HepG2 (cell line): ENCODE results near the gene CFAP45.

ENCODE experiments used
- CAMTA2 ChIP-seq: sonication (generic); formaldehyde crosslinking; IDR thresholded peaks from 2 replicates; pipeline ENCODE4 v1.4.0; 2020; ENCODE audit warnings: mild to moderate bottlenecking, missing genetic modification reagents, borderline replicate concordance
- CTCF ChIP-seq: sonication (generic); formaldehyde crosslinking; IDR thresholded peaks from 2 replicates; pipeline ENCODE4 v1.5.0; 2020; ENCODE audit warnings: mild to moderate bottlenecking, missing genetic modification reagents, moderate library complexity
- EZH2 ChIP-seq: conservative IDR thresholded peaks from 2 replicates; pipeline ENCODE4 v1.6.1; 2012; ENCODE audit warnings: mild to moderate bottlenecking, low read depth, low read length, moderate library complexity
- HMG20A ChIP-seq: IDR thresholded peaks from 2 replicates; pipeline ENCODE4 v1.6.1; 2016; ENCODE audit warnings: borderline replicate concordance
- HOXA3 ChIP-seq: sonication (generic); formaldehyde crosslinking; IDR thresholded peaks from 2 replicates; pipeline ENCODE4 v1.5.0; 2020; ENCODE audit warnings: missing genetic modification reagents
- MEF2D ChIP-seq: sonication (generic); formaldehyde crosslinking; IDR thresholded peaks from 2 replicates; pipeline ENCODE4 v1.5.1; 2020; ENCODE audit warnings: mild to moderate bottlenecking, missing genetic modification reagents
- MXI1 ChIP-seq: IDR thresholded peaks from 3 replicates; pipeline ENCODE4 v1.6.1; 2012; ENCODE audit warnings: low read depth, low read length, inconsistent platforms, borderline replicate concordance
- PAWR ChIP-seq: sonication (generic); formaldehyde crosslinking; IDR thresholded peaks from 2 replicates; pipeline ENCODE4 v1.4.0; 2020; ENCODE audit warnings: missing genetic modification reagents, mild to moderate bottlenecking, borderline replicate concordance
- REST ChIP-seq, 2 experiments: IDR thresholded peaks; 2 replicates each; pipeline ENCODE4 v1.6.1; 2011 to 2012; ENCODE audit warnings: low read length in 2 of 2, borderline replicate concordance in 1 of 2, low read depth in 1 of 2, mild to moderate bottlenecking in 1 of 2, moderate library complexity in 1 of 2
- TGIF2 ChIP-seq: IDR thresholded peaks from 2 replicates; pipeline ENCODE4 v1.6.1; 2016; ENCODE audit warnings: control low read depth, missing compliant biosample characterization
- YY1 ChIP-seq: IDR thresholded peaks from 2 replicates; pipeline ENCODE4 v1.6.1; 2011; ENCODE audit warnings: low read length, low read depth, moderate library complexity, mild to moderate bottlenecking; ENCODE audit not compliant: insufficient read depth, insufficient replicate concordance
- ZNF260 ChIP-seq: sonication (generic); formaldehyde crosslinking; IDR thresholded peaks from 2 replicates; pipeline ENCODE4 v1.4.0; 2020; ENCODE audit warnings: missing genetic modification reagents, low read depth, mild to moderate bottlenecking, borderline replicate concordance

- TF ChIP-seq REST (IDR thresholded peaks at IDR 0.05; ENCODE audit: borderline replicate concordance in 1 of 2, low read depth in 1 of 2, low read length in 2 of 2) (no peak), HOXA3 (CRISPR knock-in tag) (no peak), MEF2D (CRISPR knock-in tag) (no peak), PAWR (CRISPR knock-in tag) (no peak), CTCF (no peak), HMG20A (CRISPR knock-in tag) (no peak), EZH2 (no peak), YY1 (no peak), MXI1 (no peak), ZNF260 (no peak), CAMTA2 (no peak), TGIF2 (CRISPR knock-in tag) (no peak)
Measured at GRCh38 chr1:159900086-159900680, at the start of gene CFAP45.
